GM12878 (cell line): ENCODE measurements around the gene CYYR1. TPM values are rescaled to one million over a fixed set of nuclear protein-coding genes. Genes with fewer than 3 reads are reported as not detected.

Experiments
- ATAC-seq: fragments of 200-7000 bp; cut with Tn5 transposase; 3 replicates; pipeline ENCODE4 v1.9.1; 2020; ENCODE audit warnings: mild to moderate bottlenecking, moderate library complexity
- BruUV-seq: library from RNA; stranded (reverse); fragments of 400-500 nt; replicated peaks from 2 replicates; lab custom pipeline; 2021; lab: Mats Ljungman, UMichigan
- CTCF ChIA-PET: fragments of 300-600 bp; sonication (Branson Sonifier 250); formaldehyde crosslinking; extraction: SDS; loops from one replicate; lab custom pipeline; 2021; ENCODE audit warnings: inconsistent platforms; lab: Yijun Ruan, JAX
- POLR2A ChIA-PET: fragments of 350-600 bp; formaldehyde crosslinking; extraction: SDS; loops from one replicate; lab custom pipeline; 2021; ENCODE audit warnings: inconsistent platforms; lab: Charles Lee
- RAD21 ChIA-PET: fragments of 300-600 bp; sonication (Branson Sonifier 250); formaldehyde crosslinking; loops from one replicate; lab custom pipeline; 2023; ENCODE audit warnings: antibody characterized with exemption; ENCODE audit not compliant: unreplicated experiment; lab: Charles Lee
- SMC1A ChIA-PET: fragments of 300-600 bp; sonication (Branson Sonifier 250); formaldehyde crosslinking; loops from one replicate; lab custom pipeline; 2023; ENCODE audit not compliant: unreplicated experiment, uncharacterized antibody; lab: Charles Lee
- DNase-seq: peaks from one replicate; pipeline ENCODE4 v3.0.0-alpha.2; 2011; ENCODE audit warnings: low read depth, low spot score
- FAIRE-seq: peaks from 3 replicates; lab custom pipeline; 2011; peaks lifted over from hg19 to GRCh38; lab: Jason Lieb, UNC
- H2AFZ ChIP-seq: 2 replicates; pipeline ENCODE4 v1.6.0; 2011; ENCODE audit warnings: low read depth, low read length, control low read depth; ENCODE audit not compliant: control insufficient read depth
- H3K27ac ChIP-seq: 2 replicates; pipeline ENCODE4 v1.5.1; 2011; ENCODE audit warnings: control low read depth; ENCODE audit not compliant: control insufficient read depth, insufficient read depth
- H3K27me3 ChIP-seq, 2 experiments: replicated peaks in 1 of 2; 2 replicates each; pipeline versions ENCODE4 v1.6.0 to v1.6.1; 2011; ENCODE audit warnings: low read length in 1 of 2; ENCODE audit not compliant: control insufficient read depth in 2 of 2, insufficient read depth in 2 of 2
- H3K36me3 ChIP-seq, 2 experiments: 2 replicates each; pipeline ENCODE4 v1.5.1; 2011; ENCODE audit warnings: low read length in 1 of 2; ENCODE audit not compliant: control insufficient read depth in 2 of 2, insufficient read depth in 2 of 2
- H3K4me1 ChIP-seq: 2 replicates; pipeline ENCODE4 v1.6.1; 2011; ENCODE audit warnings: mild to moderate bottlenecking, low read length, moderate library complexity, mixed read lengths; ENCODE audit not compliant: control insufficient read depth, insufficient read depth
- H3K4me2 ChIP-seq: 2 replicates; pipeline ENCODE4 v1.6.0; 2011; ENCODE audit warnings: control low read depth; ENCODE audit not compliant: control insufficient read depth, insufficient read depth
- H3K4me3 ChIP-seq: fragments of 200-600 bp; sonication (generic); 2 replicates; pipeline ENCODE4 v1.5.1; 2016
- H3K79me2 ChIP-seq: 2 replicates; pipeline ENCODE4 v1.6.0; 2011; ENCODE audit warnings: low read length; ENCODE audit not compliant: control insufficient read depth, insufficient read depth
- H3K9ac ChIP-seq: 2 replicates; pipeline ENCODE4 v1.8.0; 2011; ENCODE audit warnings: low read length, control low read depth, mixed read lengths; ENCODE audit not compliant: control insufficient read depth, insufficient read depth
- H3K9me3 ChIP-seq: replicated peaks from 3 replicates; pipeline ENCODE4 v1.5.1; 2011; ENCODE audit warnings: mild to moderate bottlenecking, low read length; ENCODE audit not compliant: control insufficient read depth, insufficient read depth
- H4K20me1 ChIP-seq: 2 replicates; pipeline ENCODE4 v1.6.0; 2011; ENCODE audit not compliant: control insufficient read depth, insufficient read depth
- ATF7 ChIP-seq: fragments of 450-650 bp; IDR thresholded peaks from 2 replicates; pipeline ENCODE4 v1.6.1; 2016; ENCODE audit warnings: low read depth, mild to moderate bottlenecking
- BACH1 ChIP-seq: fragments of 450-650 bp; IDR thresholded peaks from 2 replicates; pipeline ENCODE4 v1.6.1; 2017; ENCODE audit warnings: mild to moderate bottlenecking, borderline replicate concordance
- HDGF ChIP-seq: fragments of 450-650 bp; IDR thresholded peaks from 2 replicates; pipeline ENCODE4 v1.6.1; 2016; ENCODE audit warnings: antibody characterized with exemption
- MTA2 ChIP-seq: fragments of 450-650 bp; IDR thresholded peaks from 2 replicates; pipeline ENCODE4 v1.6.1; 2016; ENCODE audit warnings: low read depth, mild to moderate bottlenecking, moderate library complexity
- NR2C2 ChIP-seq: IDR thresholded peaks from 2 replicates; pipeline ENCODE4 v1.6.1; 2011; ENCODE audit warnings: borderline replicate concordance, low read depth; ENCODE audit not compliant: control insufficient read depth, insufficient read length
- NRF1 ChIP-seq: conservative IDR thresholded peaks from 2 replicates; pipeline ENCODE4 v1.6.1; 2011; ENCODE audit warnings: mild to moderate bottlenecking, low read depth, low read length, improper control_type of control experiment
- PML ChIP-seq: IDR thresholded peaks from 2 replicates; pipeline ENCODE4 v1.6.1; 2012; ENCODE audit warnings: low read length, inconsistent platforms
- PRDM15 ChIP-seq: fragments of 450-650 bp; formaldehyde crosslinking; IDR thresholded peaks from 2 replicates; pipeline ENCODE4 v1.4.0; 2020; ENCODE audit warnings: mild to moderate bottlenecking, moderate library complexity
- RFX5 ChIP-seq: IDR thresholded peaks from 2 replicates; pipeline ENCODE4 v1.6.1; 2011; ENCODE audit warnings: low read depth, low read length, improper control_type of control experiment
- RUNX3 ChIP-seq: IDR thresholded peaks from 2 replicates; pipeline ENCODE4 v1.6.1; 2012; ENCODE audit warnings: low read length, inconsistent platforms
- SUZ12 ChIP-seq: fragments of 200-600 bp; sonication (generic); IDR thresholded peaks from one replicate; pipeline ENCODE4 v1.6.1; 2018; ENCODE audit warnings: antibody characterized with exemption, mild to moderate bottlenecking; ENCODE audit not compliant: unreplicated experiment
- YY1 ChIP-seq: IDR thresholded peaks from 2 replicates; pipeline ENCODE4 v1.6.1; 2011; ENCODE audit warnings: low read depth, mild to moderate bottlenecking, low read length
- ZBED1 ChIP-seq: IDR thresholded peaks from 2 replicates; pipeline ENCODE4 v1.6.1; 2016; ENCODE audit warnings: borderline replicate concordance
- ZNF592 ChIP-seq: fragments of 450-650 bp; IDR thresholded peaks from 2 replicates; pipeline ENCODE4 v1.6.1; 2017; ENCODE audit warnings: mild to moderate bottlenecking, moderate library complexity
- WGBS: methylation state at CpG from one replicate; pipeline ENCODE4 v1.1.6; 2016; ENCODE audit warnings: low lambda C conversion rate; ENCODE audit not compliant: insufficient replicate concordance, insufficient coverage; ENCODE audit errors: missing lambda C conversion rate; 5-methylcytosine and 5-hydroxymethylcytosine counted together
- in situ Hi-C: fragments of 300-500 bp; cut with MboI; formaldehyde crosslinking; loops from 9 replicates; pipeline ENCODE4 v1.14.3; 2018; ENCODE audit warnings: mixed read lengths
- intact Hi-C: fragments of 100-400 bp; cut with micrococcal nuclease; formaldehyde crosslinking; loops from one replicate; pipeline ENCODE4 v1.14.2; 2022; ENCODE audit not compliant: unreplicated experiment
- polyA plus RNA-seq, 11 experiments: library from polyadenylated mRNA; depleted of rRNA in 4 of 11; unstranded in 6 of 11; stranded (reverse) in 5 of 11; fragments of >200 nt; fragmentation: Nextera tagmentation in 4 of 11; fragmentation: Illumina TruSeq in 1 of 11; extraction: Ambion mirVana in 4 of 11; extraction: Trizol in 1 of 11; gene quantifications; 1 replicate in 1 of 11; 2 replicates in 10 of 11; pipeline versions ENCODE4 v1.2.1 to v1.2.3, GENCODE V29; 2011 to 2016; ENCODE audit warnings: inconsistent platforms in 2 of 11, missing spikeins in 2 of 11, low read depth in 1 of 11
- total RNA-seq, 4 experiments: library from RNA; depleted of rRNA in 3 of 4; stranded (reverse); fragments of >200 nt in 3 of 4; fragmentation: Illumina TruSeq in 1 of 4; extraction: Trizol in 1 of 4; gene quantifications; 2 replicates each; pipeline versions ENCODE4 v1.2.1 to v1.2.3, GENCODE V29; 2013 to 2021
- TF ChIP-seq, protein P1 (sequence below): IDR thresholded peaks from 2 replicates; pipeline ENCODE4 v1.6.1; 2012; ENCODE audit warnings: low read depth, low read length, improper control_type of control experiment
- TF ChIP-seq, protein P2 (sequence below): IDR thresholded peaks from 2 replicates; pipeline ENCODE4 v1.6.1; 2011; ENCODE audit warnings: borderline replicate concordance, low read depth, mild to moderate bottlenecking, moderate library complexity, mixed read lengths, low read length; ENCODE audit not compliant: insufficient read depth; ENCODE audit errors: extremely low read length

CYYR1 gene
- total and polyA plus RNA-seq, 10 of the 15 experiments (the other 5 are each of a cell fraction or from before 2014, with no cell fraction given): 0.11 to 0.13 TPM; not detected in 8

DNA sequence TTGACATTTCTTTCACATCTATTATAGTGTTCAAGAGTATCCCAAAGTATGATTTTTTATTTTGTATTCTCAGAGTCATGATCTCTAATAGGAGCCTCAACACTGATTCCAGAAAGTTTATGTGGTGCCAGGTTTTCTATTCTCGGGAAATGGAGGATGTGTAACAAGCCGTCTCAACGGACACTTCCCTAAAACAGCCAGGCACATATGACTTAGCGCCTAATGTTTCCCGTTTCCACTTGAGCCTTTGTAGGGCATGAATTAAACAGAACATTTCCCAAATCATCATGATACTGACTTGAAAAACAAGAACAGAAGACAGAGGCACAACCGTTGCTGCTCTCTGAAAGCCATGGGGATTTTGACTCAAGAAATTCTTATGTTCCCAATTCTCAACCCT is 8.0 kb downstream of the CYYR1 start:
- no peaks in the 10 kb centered on the region for H3K4me1 ChIP-seq
- H3K9me3 ChIP-seq: no peaks in the 10 kb centered on the region
- WGBS: 13% methylated on average over 6 of the region's 6 CpGs
- intact Hi-C loops: no loop called here
- H3K36me3 ChIP-seq: no peaks in the 10 kb centered on the region
- in situ Hi-C loops: no loop called here
- ATAC-seq (no peak), DNase-seq (no peak), FAIRE-seq (no peak)
- H3K27ac ChIP-seq: no peak overlapping the region
- H4K20me1 ChIP-seq: no peaks in the 10 kb centered on the region
- ChIA-PET POLR2A (no interaction called here), SMC1A (no interaction called here), RAD21 (interaction anchor here (0.7 kb wide), 1 partner anchor 428 kb away, joined by 3 read pairs; no protein-coding TSS in a partner anchor), CTCF (no interaction called here)
- no peak overlapping the region for H2AFZ ChIP-seq
- H3K9ac ChIP-seq: no peak overlapping the region
- no peak overlapping the region for H3K4me3 ChIP-seq
- H3K79me2 ChIP-seq: no peaks in the 10 kb centered on the region
- BruUV-seq: no TSS peak
- no peak overlapping the region for H3K4me2 ChIP-seq
- no peaks in the 10 kb centered on the region for H3K27me3 ChIP-seq
- TF ChIP-seq, protein P1, sequence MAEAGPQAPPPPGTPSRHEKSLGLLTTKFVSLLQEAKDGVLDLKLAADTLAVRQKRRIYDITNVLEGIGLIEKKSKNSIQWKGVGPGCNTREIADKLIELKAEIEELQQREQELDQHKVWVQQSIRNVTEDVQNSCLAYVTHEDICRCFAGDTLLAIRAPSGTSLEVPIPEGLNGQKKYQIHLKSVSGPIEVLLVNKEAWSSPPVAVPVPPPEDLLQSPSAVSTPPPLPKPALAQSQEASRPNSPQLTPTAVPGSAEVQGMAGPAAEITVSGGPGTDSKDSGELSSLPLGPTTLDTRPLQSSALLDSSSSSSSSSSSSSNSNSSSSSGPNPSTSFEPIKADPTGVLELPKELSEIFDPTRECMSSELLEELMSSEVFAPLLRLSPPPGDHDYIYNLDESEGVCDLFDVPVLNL: no peak
- no peak for TF ChIP-seq PRDM15 (CRISPR knock-in tag)
- no peak for TF ChIP-seq ATF7
- no peak for TF ChIP-seq PML
- no peak for TF ChIP-seq NRF1
- TF ChIP-seq MTA2: no peak
- TF ChIP-seq YY1: no peak
- TF ChIP-seq RUNX3: no peak
- no peak for TF ChIP-seq HDGF
- no peak for TF ChIP-seq NR2C2
- no peak for TF ChIP-seq ZBED1
- TF ChIP-seq, protein P2, sequence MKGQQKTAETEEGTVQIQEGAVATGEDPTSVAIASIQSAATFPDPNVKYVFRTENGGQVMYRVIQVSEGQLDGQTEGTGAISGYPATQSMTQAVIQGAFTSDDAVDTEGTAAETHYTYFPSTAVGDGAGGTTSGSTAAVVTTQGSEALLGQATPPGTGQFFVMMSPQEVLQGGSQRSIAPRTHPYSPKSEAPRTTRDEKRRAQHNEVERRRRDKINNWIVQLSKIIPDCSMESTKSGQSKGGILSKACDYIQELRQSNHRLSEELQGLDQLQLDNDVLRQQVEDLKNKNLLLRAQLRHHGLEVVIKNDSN: no peak
- no peak for TF ChIP-seq BACH1
- no peak for TF ChIP-seq ZNF592
- TF ChIP-seq SUZ12: no peak
- TF ChIP-seq RFX5: no peak
